GM21619 (cell line): ENCODE data around the gene ARHGAP10.
A peak's percentile ranks its signal among the peaks of the same experiment; 100 is the strongest.

Experiments
- ATAC-seq: cut with Tn5 transposase; IDR thresholded peaks from one replicate; pipeline ENCODE4 v1.9.1; 2021; ENCODE audit not compliant: unreplicated experiment

Gene ARHGAP10

GRCh38 chr4:147944249-147944648 lies 212.4 kb downstream of the ARHGAP10 start:
- ATAC-seq: peak; percentile 33

- no peak for ATAC-seq
Measured at GRCh38 chr4:147944670-147945260, 212.9 kb downstream of the ARHGAP10 start.

GRCh38 chr4:147948336-147948735 lies 216.4 kb downstream of the ARHGAP10 start:
- no peak for ATAC-seq

- ATAC-seq: no peak
Measured at GRCh38 chr4:147950261-147950660, 218.4 kb downstream of the ARHGAP10 start.

- no peak for ATAC-seq
Measured at GRCh38 chr4:147950841-147951240, 219.0 kb downstream of the ARHGAP10 start.

- ATAC-seq: no peak
Measured at GRCh38 chr4:147954850-147955249, 223.0 kb downstream of the ARHGAP10 start.

- ATAC-seq: no peak
Measured at GRCh38 chr4:147955827-147956558, 224.1 kb downstream of the ARHGAP10 start.

GRCh38 chr4:147957446-147957845 lies 225.6 kb downstream of the ARHGAP10 start:
- no peak for ATAC-seq

GRCh38 chr4:147958057-147958456 lies 226.2 kb downstream of the ARHGAP10 start:
- ATAC-seq: no peak

GRCh38 chr4:147958489-147959065 lies 226.7 kb downstream of the ARHGAP10 start:
- no peak for ATAC-seq

- peak; percentile 89 for ATAC-seq
Measured at GRCh38 chr4:147960971-147961370, 229.1 kb downstream of the ARHGAP10 start.

- no peak for ATAC-seq
Measured at GRCh38 chr4:147963839-147964238, 232.0 kb downstream of the ARHGAP10 start.

GRCh38 chr4:147964266-147964880 lies 232.5 kb downstream of the ARHGAP10 start:
- no peak for ATAC-seq

GRCh38 chr4:147965056-147965455 lies 233.2 kb downstream of the ARHGAP10 start:
- ATAC-seq: no peak

GRCh38 chr4:147965873-147966272 lies 234.0 kb downstream of the ARHGAP10 start:
- no peak for ATAC-seq

GRCh38 chr4:147968641-147969040 lies 236.8 kb downstream of the ARHGAP10 start:
- ATAC-seq: no peak

GRCh38 chr4:147969573-147970385 lies 237.9 kb downstream of the ARHGAP10 start:
- ATAC-seq: peak; percentile 66

GRCh38 chr4:147971116-147971515 lies 239.2 kb downstream of the ARHGAP10 start:
- peak; percentile 36 for ATAC-seq

- no peak for ATAC-seq
Measured at GRCh38 chr4:147975325-147975724, 243.4 kb downstream of the ARHGAP10 start.

GRCh38 chr4:147975933-147976928 lies 244.3 kb downstream of the ARHGAP10 start:
- no peak for ATAC-seq
